HCT116 (cell line): ENCODE results near the gene LRRC56. TPM values are rescaled to one million over a fixed set of nuclear protein-coding genes. Genes with fewer than 3 reads are reported as not detected.

Experiments used
- ATAC-seq: fragments of 200-7000 bp; cut with Tn5 transposase; 2 replicates; pipeline ENCODE4 v1.9.1; 2020; ENCODE audit warnings: mild to moderate bottlenecking, moderate library complexity
- BruUV-seq: library from RNA; stranded (reverse); fragments of 400-500 nt; replicated peaks from 2 replicates; lab custom pipeline; 2021; lab: Mats Ljungman, UMichigan
- CTCF ChIA-PET: fragments of 300-600 bp; sonication (Branson Sonifier 250); formaldehyde crosslinking; loops from one replicate; lab custom pipeline; 2021; ENCODE audit warnings: antibody characterized with exemption; lab: Charles Lee
- POLR2A ChIA-PET: fragments of 300-600, 350-600 bp; sonication (Branson Sonifier 250); formaldehyde crosslinking; loops from one replicate; lab custom pipeline; 2021; ENCODE audit warnings: antibody characterized with exemption; lab: Charles Lee
- RAD21 ChIA-PET, 2 experiments: fragments of 300-600 bp; sonication (Branson Sonifier 250); formaldehyde crosslinking; loops; one replicate each; lab custom pipeline; 2023; ENCODE audit warnings: low total read pairs in 2 of 2; ENCODE audit not compliant: uncharacterized antibody in 2 of 2, unreplicated experiment in 2 of 2, low non-redundant PET in 1 of 2; lab: Charles Lee
- DNase-seq: peaks from one replicate; pipeline ENCODE4 v3.0.0-alpha.2; 2010; ENCODE audit warnings: low read depth, low spot score
- H2AFZ ChIP-seq: fragments of 200-600 bp; shearing (Covaris generic), sonication (generic); 2 replicates; pipeline ENCODE4 v1.6.1; 2017; ENCODE audit warnings: low read depth, mixed run types, mixed read lengths, antibody characterized with exemption, low read length; ENCODE audit not compliant: poor library complexity, severe bottlenecking
- H3K27ac ChIP-seq: 2 replicates; pipeline ENCODE4 v1.5.1; 2012; ENCODE audit warnings: low read depth, low read length
- H3K27me3 ChIP-seq: fragments of 200-600 bp; sonication (generic); 2 replicates; pipeline ENCODE4 v1.6.1; 2016; ENCODE audit warnings: mixed run types, low read length, mixed read lengths; ENCODE audit not compliant: insufficient read depth
- H3K36me3 ChIP-seq, 2 experiments: fragments of 200-500 bp in 1 of 2; fragments of 200-600 bp in 1 of 2; sonication (Bioruptor generic) in 1 of 2; sonication (generic) in 1 of 2; 2 replicates each; pipeline versions ENCODE4 v1.5.1 to v1.6.1; 2014 to 2016; ENCODE audit warnings: low read length in 2 of 2, inconsistent platforms in 1 of 2, mixed read lengths in 1 of 2, mixed run types in 1 of 2; ENCODE audit not compliant: insufficient read depth in 2 of 2, control insufficient read depth in 1 of 2
- H3K4me1 ChIP-seq, 2 experiments: fragments of 200-600 bp in 1 of 2; sonication (generic) in 1 of 2; 2 replicates each; pipeline versions ENCODE4 v1.5.1 to v1.6.1; 2012 to 2017; ENCODE audit warnings: low read length in 2 of 2, inconsistent platforms in 1 of 2, mild to moderate bottlenecking in 1 of 2, mixed read lengths in 1 of 2, mixed run types in 1 of 2, moderate library complexity in 1 of 2; ENCODE audit not compliant: insufficient read depth in 2 of 2, control insufficient read depth in 1 of 2
- H3K4me2 ChIP-seq: fragments of 200-600 bp; sonication (generic); 2 replicates; pipeline ENCODE4 v1.6.1; 2017; ENCODE audit warnings: mixed run types, low read length, mixed read lengths
- H3K4me3 ChIP-seq, 2 experiments: fragments of 200-600 bp in 1 of 2; sonication (generic) in 1 of 2; replicated peaks in 1 of 2; 2 replicates each; pipeline ENCODE4 v1.5.1; 2011 to 2016; ENCODE audit warnings: low read length in 2 of 2, control low read depth in 1 of 2, low read depth in 1 of 2, mild to moderate bottlenecking in 1 of 2, mixed read lengths in 1 of 2, mixed run types in 1 of 2
- H3K79me2 ChIP-seq: fragments of 200-600 bp; sonication (generic); 2 replicates; pipeline ENCODE4 v1.6.1; 2017; ENCODE audit warnings: mild to moderate bottlenecking, mixed run types, low read length, moderate library complexity, mixed read lengths; ENCODE audit not compliant: insufficient read depth
- H3K9ac ChIP-seq: fragments of 200-600 bp; sonication (generic); 2 replicates; pipeline ENCODE4 v1.6.1; 2016; ENCODE audit warnings: low read length, mixed read lengths
- H3K9me2 ChIP-seq: fragments of 200-600 bp; sonication (generic), shearing (Covaris generic); 2 replicates; pipeline ENCODE4 v1.6.1; 2017; ENCODE audit warnings: mixed run types, mild to moderate bottlenecking, moderate library complexity; ENCODE audit not compliant: insufficient read depth
- H3K9me3 ChIP-seq, 2 experiments: fragments of 200-500 bp in 1 of 2; fragments of 200-600 bp in 1 of 2; sonication (Bioruptor generic) in 1 of 2; sonication (generic) in 1 of 2; 2 replicates each; pipeline ENCODE4 v1.6.1; 2014 to 2017; ENCODE audit warnings: low read length in 2 of 2, mixed read lengths in 2 of 2, inconsistent platforms in 1 of 2, low read depth in 1 of 2, mild to moderate bottlenecking in 1 of 2, mixed run types in 1 of 2, moderate library complexity in 1 of 2; ENCODE audit not compliant: control insufficient read depth in 1 of 2, insufficient read depth in 1 of 2
- H4K20me1 ChIP-seq: fragments of 200-600 bp; sonication (generic), shearing (Covaris generic); 2 replicates; pipeline ENCODE4 v1.6.1; 2017; ENCODE audit warnings: mixed run types, mild to moderate bottlenecking, moderate library complexity; ENCODE audit not compliant: insufficient read depth
- ELF1 ChIP-seq: IDR thresholded peaks from 2 replicates; pipeline ENCODE4 v1.6.1; 2012; ENCODE audit warnings: low read depth, borderline replicate concordance
- EZH2 ChIP-seq: fragments of 200-600 bp; sonication (generic); IDR thresholded peaks from 2 replicates; pipeline ENCODE4 v1.6.1; 2017; ENCODE audit warnings: antibody characterized with exemption, mixed run types
- FOSL1 ChIP-seq: IDR thresholded peaks from 2 replicates; pipeline ENCODE4 v1.6.1; 2012; ENCODE audit warnings: low read depth
- SIN3A ChIP-seq: IDR thresholded peaks from 2 replicates; pipeline ENCODE4 v1.6.1; 2012; ENCODE audit warnings: low read depth
- SP1 ChIP-seq: IDR thresholded peaks from 2 replicates; pipeline ENCODE4 v1.6.1; 2012; ENCODE audit warnings: low read depth
- SRF ChIP-seq: IDR thresholded peaks from 2 replicates; pipeline ENCODE4 v1.6.1; 2012; ENCODE audit warnings: low read depth
- TCF7L2 ChIP-seq: IDR thresholded peaks from 2 replicates; pipeline ENCODE4 v1.7.0; 2011; ENCODE audit warnings: borderline replicate concordance, inconsistent platforms; ENCODE audit not compliant: insufficient read depth, insufficient read length; ENCODE audit errors: extremely low read depth
- YY1 ChIP-seq: IDR thresholded peaks from 2 replicates; pipeline ENCODE4 v1.6.1; 2011; ENCODE audit warnings: low read length, low read depth, moderate library complexity, mild to moderate bottlenecking; ENCODE audit not compliant: insufficient replicate concordance; ENCODE audit errors: extremely low read depth
- ZFX ChIP-seq: fragments of 450-650 bp; IDR thresholded peaks from 2 replicates; pipeline ENCODE4 v1.6.1; 2017
- ZNF274 ChIP-seq: fragments of 200-500 bp; sonication (Bioruptor generic); IDR thresholded peaks from 2 replicates; pipeline ENCODE4 v1.6.1; 2014; ENCODE audit warnings: mild to moderate bottlenecking, low read depth, low read length, inconsistent platforms
- intact Hi-C: fragments of 100-400 bp; cut with micrococcal nuclease; formaldehyde crosslinking; loops from 2 replicates; pipeline ENCODE4 v1.10.0; 2022
- total RNA-seq: library from RNA; stranded (reverse); gene quantifications from one replicate; pipeline ENCODE4 v1.2.1, GENCODE V29; 2021; ENCODE audit not compliant: unreplicated experiment
- TF ChIP-seq, protein P1 (sequence below): IDR thresholded peaks from 2 replicates; pipeline ENCODE4 v1.6.1; 2012
- TF ChIP-seq, protein P2 (sequence below): IDR thresholded peaks from 2 replicates; pipeline ENCODE4 v1.6.1; 2011; ENCODE audit warnings: mild to moderate bottlenecking, low read length, moderate library complexity; ENCODE audit not compliant: insufficient replicate concordance; ENCODE audit errors: extremely low read depth
- TF ChIP-seq, protein P3 (sequence below): IDR thresholded peaks from 2 replicates; pipeline ENCODE4 v1.6.1; 2012
- TF ChIP-seq, protein P4 (sequence below): IDR thresholded peaks from 2 replicates; pipeline ENCODE4 v1.6.1; 2012; ENCODE audit warnings: low read depth
- TF ChIP-seq, protein P5 (sequence below), 3 experiments: fragments of 200-600 bp in 1 of 3; sonication (generic) in 1 of 3; IDR thresholded peaks in 2 of 3; conservative IDR thresholded peaks in 1 of 3; 2 replicates each; pipeline ENCODE4 v1.5.1; 2012 to 2017; ENCODE audit warnings: low read depth in 2 of 3, low read length in 2 of 3, antibody characterized with exemption in 1 of 3, borderline replicate concordance in 1 of 3, control low read depth in 1 of 3, mild to moderate bottlenecking in 1 of 3, mixed read lengths in 1 of 3, mixed run types in 1 of 3, moderate library complexity in 1 of 3; ENCODE audit not compliant: insufficient read depth in 1 of 3

The LRRC56 gene
- total RNA-seq, 1 experiment from 2014 or later, result 9.1 TPM

DNA sequence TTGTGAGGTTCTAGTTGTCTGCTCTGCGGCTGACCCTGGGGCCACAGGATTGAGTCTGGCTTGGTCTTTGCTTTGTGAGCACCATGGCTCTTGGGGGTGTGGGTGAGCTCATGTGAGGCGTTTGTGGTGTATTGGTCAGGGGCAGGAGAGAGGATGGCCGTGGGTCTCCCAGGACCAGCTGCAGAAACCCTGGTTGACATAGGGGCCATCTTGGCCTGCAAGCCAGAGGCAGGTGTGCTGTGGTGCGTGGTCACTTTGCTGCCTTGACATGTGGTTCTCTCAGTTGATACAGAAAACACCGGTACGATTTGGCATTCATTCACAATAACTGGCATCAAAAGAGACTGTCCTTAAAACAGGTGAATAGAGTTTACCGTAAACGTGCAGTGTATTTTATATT, 50.2 kb downstream of the LRRC56 start:
- no peaks in the 10 kb centered on the region for H3K27me3 ChIP-seq
- no peaks in the 10 kb centered on the region for H3K9me2 ChIP-seq
- H3K4me2 ChIP-seq, result no peak overlapping the region
- POLR2A ChIA-PET, result no interaction called here
- no peak overlapping the region for H2AFZ ChIP-seq
- RAD21 ChIA-PET, result no interaction called here
- ATAC-seq (no peak), DNase-seq (no peak)
- BruUV-seq, result no TSS peak
- H3K9me3 ChIP-seq, result no peaks in the 10 kb centered on the region
- peaks cover 43 to 59% of the 10 kb centered on the region in 2 experiments for H3K36me3 ChIP-seq
- H3K9ac ChIP-seq, result no peak overlapping the region
- no peaks in the 10 kb centered on the region for H4K20me1 ChIP-seq
- CTCF ChIA-PET, result no interaction called here
- no peak overlapping the region for H3K27ac ChIP-seq
- peaks cover 82% of the 10 kb centered on the region for H3K79me2 ChIP-seq
- intact Hi-C loops, result no loop called here
- no peak overlapping the region for H3K4me3 ChIP-seq
- no peaks in the 10 kb centered on the region for H3K4me1 ChIP-seq
- TF ChIP-seq SP1, result no peak
- TF ChIP-seq, protein P1, sequence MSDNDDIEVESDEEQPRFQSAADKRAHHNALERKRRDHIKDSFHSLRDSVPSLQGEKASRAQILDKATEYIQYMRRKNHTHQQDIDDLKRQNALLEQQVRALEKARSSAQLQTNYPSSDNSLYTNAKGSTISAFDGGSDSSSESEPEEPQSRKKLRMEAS, result no peak
- TF ChIP-seq, protein P2, sequence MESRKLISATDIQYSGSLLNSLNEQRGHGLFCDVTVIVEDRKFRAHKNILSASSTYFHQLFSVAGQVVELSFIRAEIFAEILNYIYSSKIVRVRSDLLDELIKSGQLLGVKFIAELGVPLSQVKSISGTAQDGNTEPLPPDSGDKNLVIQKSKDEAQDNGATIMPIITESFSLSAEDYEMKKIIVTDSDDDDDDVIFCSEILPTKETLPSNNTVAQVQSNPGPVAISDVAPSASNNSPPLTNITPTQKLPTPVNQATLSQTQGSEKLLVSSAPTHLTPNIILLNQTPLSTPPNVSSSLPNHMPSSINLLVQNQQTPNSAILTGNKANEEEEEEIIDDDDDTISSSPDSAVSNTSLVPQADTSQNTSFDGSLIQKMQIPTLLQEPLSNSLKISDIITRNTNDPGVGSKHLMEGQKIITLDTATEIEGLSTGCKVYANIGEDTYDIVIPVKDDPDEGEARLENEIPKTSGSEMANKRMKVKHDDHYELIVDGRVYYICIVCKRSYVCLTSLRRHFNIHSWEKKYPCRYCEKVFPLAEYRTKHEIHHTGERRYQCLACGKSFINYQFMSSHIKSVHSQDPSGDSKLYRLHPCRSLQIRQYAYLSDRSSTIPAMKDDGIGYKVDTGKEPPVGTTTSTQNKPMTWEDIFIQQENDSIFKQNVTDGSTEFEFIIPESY, result no peak
- TF ChIP-seq ZNF274, result no peak
- TF ChIP-seq, protein P3, sequence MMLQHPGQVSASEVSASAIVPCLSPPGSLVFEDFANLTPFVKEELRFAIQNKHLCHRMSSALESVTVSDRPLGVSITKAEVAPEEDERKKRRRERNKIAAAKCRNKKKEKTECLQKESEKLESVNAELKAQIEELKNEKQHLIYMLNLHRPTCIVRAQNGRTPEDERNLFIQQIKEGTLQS, result no peak
- TF ChIP-seq, protein P4, sequence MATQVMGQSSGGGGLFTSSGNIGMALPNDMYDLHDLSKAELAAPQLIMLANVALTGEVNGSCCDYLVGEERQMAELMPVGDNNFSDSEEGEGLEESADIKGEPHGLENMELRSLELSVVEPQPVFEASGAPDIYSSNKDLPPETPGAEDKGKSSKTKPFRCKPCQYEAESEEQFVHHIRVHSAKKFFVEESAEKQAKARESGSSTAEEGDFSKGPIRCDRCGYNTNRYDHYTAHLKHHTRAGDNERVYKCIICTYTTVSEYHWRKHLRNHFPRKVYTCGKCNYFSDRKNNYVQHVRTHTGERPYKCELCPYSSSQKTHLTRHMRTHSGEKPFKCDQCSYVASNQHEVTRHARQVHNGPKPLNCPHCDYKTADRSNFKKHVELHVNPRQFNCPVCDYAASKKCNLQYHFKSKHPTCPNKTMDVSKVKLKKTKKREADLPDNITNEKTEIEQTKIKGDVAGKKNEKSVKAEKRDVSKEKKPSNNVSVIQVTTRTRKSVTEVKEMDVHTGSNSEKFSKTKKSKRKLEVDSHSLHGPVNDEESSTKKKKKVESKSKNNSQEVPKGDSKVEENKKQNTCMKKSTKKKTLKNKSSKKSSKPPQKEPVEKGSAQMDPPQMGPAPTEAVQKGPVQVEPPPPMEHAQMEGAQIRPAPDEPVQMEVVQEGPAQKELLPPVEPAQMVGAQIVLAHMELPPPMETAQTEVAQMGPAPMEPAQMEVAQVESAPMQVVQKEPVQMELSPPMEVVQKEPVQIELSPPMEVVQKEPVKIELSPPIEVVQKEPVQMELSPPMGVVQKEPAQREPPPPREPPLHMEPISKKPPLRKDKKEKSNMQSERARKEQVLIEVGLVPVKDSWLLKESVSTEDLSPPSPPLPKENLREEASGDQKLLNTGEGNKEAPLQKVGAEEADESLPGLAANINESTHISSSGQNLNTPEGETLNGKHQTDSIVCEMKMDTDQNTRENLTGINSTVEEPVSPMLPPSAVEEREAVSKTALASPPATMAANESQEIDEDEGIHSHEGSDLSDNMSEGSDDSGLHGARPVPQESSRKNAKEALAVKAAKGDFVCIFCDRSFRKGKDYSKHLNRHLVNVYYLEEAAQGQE, result no peak
- no peak for TF ChIP-seq FOSL1
- TF ChIP-seq, protein P5, sequence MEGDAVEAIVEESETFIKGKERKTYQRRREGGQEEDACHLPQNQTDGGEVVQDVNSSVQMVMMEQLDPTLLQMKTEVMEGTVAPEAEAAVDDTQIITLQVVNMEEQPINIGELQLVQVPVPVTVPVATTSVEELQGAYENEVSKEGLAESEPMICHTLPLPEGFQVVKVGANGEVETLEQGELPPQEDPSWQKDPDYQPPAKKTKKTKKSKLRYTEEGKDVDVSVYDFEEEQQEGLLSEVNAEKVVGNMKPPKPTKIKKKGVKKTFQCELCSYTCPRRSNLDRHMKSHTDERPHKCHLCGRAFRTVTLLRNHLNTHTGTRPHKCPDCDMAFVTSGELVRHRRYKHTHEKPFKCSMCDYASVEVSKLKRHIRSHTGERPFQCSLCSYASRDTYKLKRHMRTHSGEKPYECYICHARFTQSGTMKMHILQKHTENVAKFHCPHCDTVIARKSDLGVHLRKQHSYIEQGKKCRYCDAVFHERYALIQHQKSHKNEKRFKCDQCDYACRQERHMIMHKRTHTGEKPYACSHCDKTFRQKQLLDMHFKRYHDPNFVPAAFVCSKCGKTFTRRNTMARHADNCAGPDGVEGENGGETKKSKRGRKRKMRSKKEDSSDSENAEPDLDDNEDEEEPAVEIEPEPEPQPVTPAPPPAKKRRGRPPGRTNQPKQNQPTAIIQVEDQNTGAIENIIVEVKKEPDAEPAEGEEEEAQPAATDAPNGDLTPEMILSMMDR (IDR thresholded peaks at IDR 0.05 in 2 of 3, conservative IDR thresholded peaks at IDR 0.05 in 1 of 3; ENCODE audit: borderline replicate concordance in 1 of 3, insufficient read depth in 1 of 3, low read depth in 2 of 3, low read length in 2 of 3), result no peak
- TF ChIP-seq SRF, result no peak
- TF ChIP-seq EZH2, result no peak
- TF ChIP-seq ELF1, result no peak
- no peak for TF ChIP-seq SIN3A
- TF ChIP-seq TCF7L2, result no peak
- TF ChIP-seq ZFX, result no peak
- no peak for TF ChIP-seq YY1
- TF ChIP-seq, all 23 proteins: peak for 0
